Kidney (tissue), 14 donors: ENCODE measurements around the gene LRCH3. TPM values are rescaled to one million over a fixed set of nuclear protein-coding genes. Genes with fewer than 3 reads are reported as not detected.

Experiments
- DNase-seq, 5 donors: peaks; one replicate each; pipeline ENCODE4 v3.0.0-alpha.2; 2013 to 2020
- FAIRE-seq: peaks from 2 replicates; lab custom pipeline; 2012; peaks lifted over from hg19 to GRCh38; lab: Jason Lieb, UNC
- H3K27ac ChIP-seq, 2 donors: one replicate each; pipeline ENCODE4 v1.7.0; 2013; ENCODE audit warnings: low read depth in 2 of 2, low read length in 2 of 2, inconsistent platforms in 1 of 2
- H3K27me3 ChIP-seq: one replicate; pipeline ENCODE4 v1.7.1; 2013; ENCODE audit warnings: low read length, inconsistent platforms; ENCODE audit not compliant: control insufficient read depth, insufficient read depth
- H3K36me3 ChIP-seq, 3 donors: one replicate each; pipeline versions ENCODE4 v1.7.0 to v1.7.1; 2013; ENCODE audit warnings: low read length in 3 of 3, control low read depth in 1 of 3, inconsistent platforms in 1 of 3; ENCODE audit not compliant: insufficient read depth in 3 of 3, control insufficient read depth in 2 of 3
- H3K4me1 ChIP-seq, 3 donors: one replicate each; pipeline versions ENCODE4 v1.7.0 to v1.7.1; 2013; ENCODE audit warnings: low read length in 3 of 3, inconsistent platforms in 1 of 3, low read depth in 1 of 3; ENCODE audit not compliant: control insufficient read depth in 2 of 3, insufficient read depth in 2 of 3
- H3K4me3 ChIP-seq, 3 donors: one replicate each; pipeline versions ENCODE4 v1.7.0 to v1.8.1; 2013; ENCODE audit warnings: low read length in 3 of 3, control low read depth in 1 of 3, inconsistent platforms in 1 of 3
- H3K9ac ChIP-seq, 3 donors: one replicate each; pipeline versions ENCODE4 v1.7.0 to v1.7.1; 2013; ENCODE audit warnings: low read length in 3 of 3, control low read depth in 1 of 3, inconsistent platforms in 1 of 3
- H3K9me3 ChIP-seq, 3 donors: one replicate each; pipeline versions ENCODE4 v1.7.0 to v1.7.1; 2013; ENCODE audit warnings: low read length in 3 of 3, control low read depth in 1 of 3, inconsistent platforms in 1 of 3; ENCODE audit not compliant: control insufficient read depth in 2 of 3, insufficient read depth in 1 of 3
- intact Hi-C: fragments of 100-400 bp; cut with DNase I; formaldehyde crosslinking; loops from one replicate; pipeline ENCODE4 v1.11.1; 2022
- polyA plus RNA-seq: library from polyadenylated mRNA; stranded (reverse); fragments of 350-450 nt; fragmentation: Illumina TruSeq; extraction: RNeasy Lipid Tissue Mini Kit (QIAGEN cat#74804); gene quantifications from one replicate; pipeline ENCODE4 v1.2.3, GENCODE V29; 2014; ENCODE audit warnings: low read depth, low replicate concordance; ENCODE audit not compliant: insufficient read depth
- total RNA-seq: library from RNA; stranded (reverse); fragmentation: NEBNext Ultra II Directional; extraction: Animal tissue kit (Norgen Biotek cat#: 25700); gene quantifications from one replicate; pipeline ENCODE4 v1.2.1, GENCODE V29; 2021
- TF ChIP-seq, protein P1 (sequence below): IDR thresholded peaks from 3 replicates; pipeline ENCODE4 v1.5.1; 2012; ENCODE audit warnings: mild to moderate bottlenecking, moderate library complexity, borderline replicate concordance; ENCODE audit not compliant: insufficient read depth; ENCODE audit errors: extremely low read depth
- donor health status: control.
- donor health status: control.
- donor health status: control.
- donor health status: control.
- donor health status: control.
- donor health status: DM: yes; HTN: yes; CAD: no.
- donor health status: Normal renal cell carcinoma (clear cell type).

LRCH3 gene
- total and polyA plus RNA-seq, 2 donors from 2014 or later: 11.6 to 52.0 TPM

DNA sequence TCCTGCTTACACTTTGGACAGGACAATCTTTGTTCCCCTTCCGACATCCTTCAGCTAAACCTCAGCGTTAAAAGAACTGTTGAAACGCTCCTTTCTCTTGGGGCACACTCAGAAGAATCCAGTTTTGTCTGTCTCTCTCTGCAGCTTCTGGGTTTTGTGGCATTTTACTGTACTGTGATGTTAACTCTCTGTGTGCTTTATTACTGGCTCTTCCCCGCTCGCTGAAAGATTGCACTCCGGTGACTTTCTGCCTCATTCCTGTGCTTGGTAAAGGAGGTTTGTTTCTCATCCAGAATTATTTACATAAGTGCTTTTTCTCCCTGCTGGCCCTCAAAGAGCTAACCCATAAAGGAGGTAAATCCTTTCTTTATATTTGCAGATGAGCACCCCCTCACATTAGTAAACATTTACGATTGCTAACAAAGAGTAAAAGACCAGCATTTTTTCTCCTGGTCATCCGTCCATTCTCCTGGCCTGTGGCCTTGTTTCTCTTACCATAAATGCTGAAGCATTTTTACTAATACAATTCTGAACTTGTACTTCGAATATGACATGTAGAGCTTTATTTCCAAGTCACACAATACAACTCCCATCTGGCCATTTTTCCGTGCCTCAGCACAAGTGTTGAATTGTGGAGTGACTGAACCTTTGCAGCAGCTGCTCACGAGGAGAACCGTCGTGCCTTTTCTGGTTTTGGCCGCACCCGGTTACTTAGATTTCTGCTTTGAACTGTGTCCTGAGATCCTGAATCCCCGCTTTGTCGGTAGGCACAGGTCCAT lies 89.6 kb downstream of the LRCH3 start:
- no peaks in the 10 kb centered on the region for H3K27me3 ChIP-seq
- H3K27ac ChIP-seq: no peak overlapping the region
- H3K4me3 ChIP-seq: no peak overlapping the region
- no peak for DNase-seq
- peaks cover 0 to 28% (median 10%) of the 10 kb centered on the region in 3 donors for H3K36me3 ChIP-seq
- intact Hi-C loops: no loop called here
- H3K9ac ChIP-seq: no peak overlapping the region
- TF ChIP-seq, protein P1, sequence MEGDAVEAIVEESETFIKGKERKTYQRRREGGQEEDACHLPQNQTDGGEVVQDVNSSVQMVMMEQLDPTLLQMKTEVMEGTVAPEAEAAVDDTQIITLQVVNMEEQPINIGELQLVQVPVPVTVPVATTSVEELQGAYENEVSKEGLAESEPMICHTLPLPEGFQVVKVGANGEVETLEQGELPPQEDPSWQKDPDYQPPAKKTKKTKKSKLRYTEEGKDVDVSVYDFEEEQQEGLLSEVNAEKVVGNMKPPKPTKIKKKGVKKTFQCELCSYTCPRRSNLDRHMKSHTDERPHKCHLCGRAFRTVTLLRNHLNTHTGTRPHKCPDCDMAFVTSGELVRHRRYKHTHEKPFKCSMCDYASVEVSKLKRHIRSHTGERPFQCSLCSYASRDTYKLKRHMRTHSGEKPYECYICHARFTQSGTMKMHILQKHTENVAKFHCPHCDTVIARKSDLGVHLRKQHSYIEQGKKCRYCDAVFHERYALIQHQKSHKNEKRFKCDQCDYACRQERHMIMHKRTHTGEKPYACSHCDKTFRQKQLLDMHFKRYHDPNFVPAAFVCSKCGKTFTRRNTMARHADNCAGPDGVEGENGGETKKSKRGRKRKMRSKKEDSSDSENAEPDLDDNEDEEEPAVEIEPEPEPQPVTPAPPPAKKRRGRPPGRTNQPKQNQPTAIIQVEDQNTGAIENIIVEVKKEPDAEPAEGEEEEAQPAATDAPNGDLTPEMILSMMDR: no peak
- no peaks in the 10 kb centered on the region for H3K4me1 ChIP-seq
- H3K9me3 ChIP-seq: no peaks in the 10 kb centered on the region
- FAIRE-seq: no peak

DNA sequence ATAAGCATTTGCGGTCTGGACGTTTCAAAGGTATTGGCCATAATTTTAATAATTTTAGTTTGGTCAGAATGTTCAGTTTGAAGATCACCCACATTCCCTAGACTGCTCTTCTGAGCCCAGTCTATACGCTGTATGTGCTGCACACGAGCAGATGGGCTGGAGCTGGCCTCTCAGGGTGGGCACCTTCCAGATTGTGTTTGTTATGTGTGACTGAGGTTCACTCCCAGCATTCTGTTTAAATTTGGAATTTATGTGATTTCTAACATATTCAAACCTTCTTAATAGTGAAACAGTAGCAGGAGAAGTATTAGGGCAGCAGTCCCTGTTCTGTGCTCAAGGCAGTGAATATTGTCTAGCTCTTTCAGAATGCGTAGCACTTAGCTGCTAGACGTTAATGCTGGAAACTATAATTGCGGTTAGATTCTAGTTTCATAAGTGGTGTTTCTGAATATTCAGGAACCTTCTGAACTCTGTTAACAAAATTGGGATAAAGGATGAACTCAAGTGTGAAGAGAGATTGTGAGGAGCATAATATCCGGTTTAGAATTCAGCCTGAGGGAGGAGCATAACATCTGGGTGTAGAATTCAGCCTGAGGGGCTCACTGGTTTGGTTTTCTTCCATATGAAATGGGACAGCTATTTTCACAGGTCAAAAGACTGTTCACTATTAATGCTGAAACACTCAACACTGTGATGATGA lies 90.4 kb downstream of the LRCH3 start:
- H3K9me3 ChIP-seq: no peaks in the 10 kb centered on the region
- no peaks in the 10 kb centered on the region for H3K4me1 ChIP-seq
- no peak overlapping the region for H3K27ac ChIP-seq
- H3K4me3 ChIP-seq: no peak overlapping the region
- H3K36me3 ChIP-seq: peaks cover 0 to 28% (median 10%) of the 10 kb centered on the region in 3 donors
- intact Hi-C loops: no loop called here
- DNase-seq (no peak), FAIRE-seq (no peak)
- no peaks in the 10 kb centered on the region for H3K27me3 ChIP-seq
- TF ChIP-seq, protein P1: no peak
- no peak overlapping the region for H3K9ac ChIP-seq

DNA sequence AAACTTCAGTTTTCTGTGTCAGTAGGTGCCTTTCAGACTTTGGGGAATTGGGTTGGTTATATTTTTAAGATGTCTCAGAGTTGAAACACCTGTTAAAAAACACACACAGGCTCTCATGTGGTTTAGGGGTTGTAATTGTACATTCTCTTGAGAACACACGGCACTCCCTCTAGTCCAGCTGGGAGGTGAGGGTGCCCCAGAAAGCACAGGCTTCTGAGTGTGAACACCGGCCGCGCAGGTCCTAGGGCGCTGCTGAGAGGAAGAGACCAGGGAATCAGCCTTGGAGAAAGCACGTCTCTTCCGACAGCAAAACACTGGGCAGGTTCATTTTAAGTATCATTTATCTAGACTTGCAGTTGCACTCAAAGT lies 90.9 kb downstream of the LRCH3 start:
- Histone ChIP-seq H3K4me3 (no peak overlapping the region), H3K9ac (no peak overlapping the region), H3K27ac (no peak overlapping the region), H3K36me3 (peaks cover 0 to 28% (median 10%) of the 10 kb centered on the region in 3 donors), H3K4me1 (no peaks in the 10 kb centered on the region), H3K27me3 (no peaks in the 10 kb centered on the region), H3K9me3 (no peaks in the 10 kb centered on the region)
- TF ChIP-seq, protein P1: no peak
- intact Hi-C loops: no loop called here
- no peak for FAIRE-seq
- no peak for DNase-seq
